GM18499 (cell line): ENCODE measurements around the gene SFRP5.

Source experiments
- ATAC-seq: cut with Tn5 transposase; IDR thresholded peaks from one replicate; pipeline ENCODE4 v1.9.1; 2021; ENCODE audit warnings: moderate number of reproducible peaks; ENCODE audit not compliant: insufficient read depth, unreplicated experiment

The SFRP5 gene

DNA sequence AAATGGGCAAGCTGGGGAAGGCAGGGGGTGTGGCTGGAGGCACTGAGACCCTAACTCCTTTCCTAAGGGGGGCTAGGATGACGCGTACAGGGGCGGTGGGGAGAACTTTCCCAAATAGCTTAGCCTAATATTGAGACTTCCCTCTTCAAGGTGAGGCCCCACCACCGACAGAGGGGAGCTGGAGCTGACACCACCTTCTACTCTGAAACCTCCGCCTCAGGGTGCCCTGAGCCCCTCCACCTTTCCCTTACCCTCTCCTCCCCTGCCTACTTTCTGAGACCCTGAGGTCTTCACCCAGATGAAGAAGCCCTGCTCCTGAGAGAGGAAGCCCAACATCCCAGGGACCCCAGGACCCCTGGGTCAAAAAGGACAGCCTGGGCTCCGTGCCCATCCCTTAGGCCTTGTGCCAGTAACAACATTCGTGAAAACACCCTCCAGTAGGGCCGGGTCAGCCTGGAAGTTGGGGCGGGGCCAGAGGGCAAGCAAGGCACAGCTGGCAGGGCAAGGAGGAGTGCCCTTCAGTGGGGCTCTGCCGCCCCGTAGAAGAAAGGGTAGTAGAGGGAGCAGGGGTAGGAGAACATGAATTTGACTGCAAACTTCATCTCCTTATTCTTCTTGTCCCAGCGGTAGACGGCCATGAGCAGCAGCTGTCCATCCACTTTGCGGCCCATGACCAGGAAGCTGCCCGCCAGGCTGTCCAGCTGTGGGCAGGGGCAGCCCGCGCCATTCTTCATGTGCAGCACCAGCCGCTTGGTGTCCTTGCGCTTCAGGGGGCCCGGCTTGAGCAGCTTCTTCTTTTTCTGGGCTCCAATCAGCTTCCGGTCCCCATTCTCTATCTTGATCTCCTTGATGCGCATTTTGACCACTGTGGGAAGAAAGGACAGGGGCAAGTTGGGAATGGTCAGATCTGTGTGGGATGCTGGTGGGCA is 4.5 kb downstream of the SFRP5 start:
- no peak for ATAC-seq

DNA sequence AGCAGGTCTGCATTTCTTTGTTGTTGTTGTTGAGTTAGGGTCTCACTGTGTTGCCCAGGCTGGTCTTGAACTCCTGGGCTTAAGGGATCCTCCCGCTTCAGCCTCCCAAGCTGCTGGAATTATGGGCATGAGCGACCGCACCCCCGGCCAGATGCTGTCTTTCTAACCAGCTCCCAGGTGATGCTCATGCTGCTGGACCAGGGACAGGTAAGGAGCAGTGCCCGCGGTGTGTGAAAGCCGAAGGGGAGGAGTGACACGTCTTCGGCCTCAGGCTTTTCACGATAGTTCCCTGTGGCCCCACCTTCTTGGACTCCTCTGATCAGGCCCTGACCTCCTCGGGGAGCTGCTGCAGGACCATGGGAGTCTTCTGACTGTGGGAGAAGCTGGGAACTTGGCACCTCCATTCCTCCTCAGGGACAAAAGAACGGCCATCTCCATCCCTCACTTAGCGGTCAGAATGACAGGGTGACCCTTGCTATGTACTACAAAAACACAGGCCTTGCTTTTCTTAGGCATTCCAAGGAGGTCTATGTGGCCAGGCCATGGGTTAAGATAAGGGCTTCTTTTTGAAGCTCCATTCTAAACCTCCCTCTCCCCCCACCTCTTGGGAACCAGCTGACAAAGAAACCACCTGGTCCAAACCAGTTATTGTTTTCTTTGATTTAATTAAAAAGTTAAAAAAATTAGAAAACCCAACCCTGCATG is 5.5 kb downstream of the SFRP5 start:
- ATAC-seq = no peak

DNA sequence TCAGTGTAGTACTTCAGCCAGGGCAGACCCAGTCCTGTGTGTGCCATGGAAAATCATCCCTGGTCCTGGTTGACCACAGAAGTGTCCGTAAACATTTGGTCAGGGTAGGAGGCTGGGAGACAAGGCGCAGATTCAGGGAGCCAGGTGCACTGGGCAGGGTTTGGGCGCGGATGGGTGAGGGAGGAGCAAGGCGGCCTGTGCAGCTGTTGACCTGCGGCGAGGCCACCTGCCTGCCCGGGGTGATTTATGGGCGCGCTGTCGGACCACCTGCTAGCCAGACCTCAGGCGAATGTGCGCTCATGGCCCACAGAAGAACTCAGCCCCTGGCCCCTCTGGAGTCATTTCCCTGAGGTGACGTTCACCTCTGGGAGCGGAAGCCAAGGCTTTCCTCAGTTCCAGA is 6.6 kb downstream of the SFRP5 start:
- no peak for ATAC-seq

DNA sequence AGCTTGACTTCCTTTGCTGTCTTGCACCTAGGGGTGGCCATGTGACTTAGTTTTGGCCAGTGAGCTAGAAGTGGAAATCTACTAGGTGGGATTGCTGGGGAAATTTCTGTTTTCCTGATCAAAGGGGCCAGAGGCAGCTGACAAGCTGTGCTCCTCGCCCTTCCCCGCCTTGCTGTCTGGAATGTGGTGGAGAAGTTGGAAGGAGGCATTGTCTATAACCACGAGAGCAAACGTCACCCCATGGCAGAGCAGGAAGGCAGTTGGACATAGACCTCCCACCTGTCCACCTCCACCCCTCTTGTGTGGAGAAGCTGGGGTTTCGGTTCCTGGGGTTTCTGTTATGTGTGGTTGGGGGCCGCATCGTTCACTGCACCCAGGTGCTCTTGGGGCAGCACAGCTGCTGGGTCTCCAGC is 7.3 kb downstream of the SFRP5 start:
- ATAC-seq = no peak

DNA sequence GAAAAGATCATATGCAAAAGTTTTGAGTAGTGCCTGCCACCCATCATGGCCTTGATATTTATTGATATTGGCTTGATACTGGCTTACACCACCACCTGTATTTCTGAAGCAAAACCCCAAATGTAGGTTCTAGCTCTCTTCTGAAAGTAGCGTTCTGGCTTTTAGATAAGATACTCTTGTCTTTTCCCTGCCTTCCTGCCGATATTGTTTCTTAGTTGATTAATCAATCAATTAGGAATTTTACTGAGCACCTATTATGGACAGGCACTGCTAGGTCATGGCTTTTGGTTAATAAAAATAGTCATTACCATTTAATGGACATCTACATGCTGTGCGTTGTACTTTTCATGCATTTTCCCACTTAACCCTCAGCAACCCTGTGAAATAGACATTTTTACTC is 7.9 kb downstream of the SFRP5 start:
- no peak for ATAC-seq

DNA sequence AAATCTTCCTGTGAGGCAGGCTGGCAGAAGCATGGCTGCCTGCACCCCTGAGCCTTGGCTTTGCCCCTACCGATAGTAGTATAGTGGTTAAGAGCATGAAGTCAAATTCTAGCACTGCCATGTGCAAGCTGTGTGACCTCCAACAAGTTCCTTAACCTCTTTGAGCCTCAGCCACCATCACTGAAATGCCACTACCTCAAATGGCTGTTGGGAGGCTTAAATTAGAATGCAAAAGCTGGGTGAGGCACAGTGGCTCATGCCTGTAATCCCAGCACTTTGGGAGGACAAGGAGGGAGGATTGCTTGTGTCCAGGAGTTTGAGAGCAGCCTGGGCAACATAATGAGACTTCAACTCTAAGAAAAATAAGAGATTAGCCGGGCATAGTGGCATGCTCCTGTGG is 8.4 kb downstream of the SFRP5 start:
- no peak for ATAC-seq

DNA sequence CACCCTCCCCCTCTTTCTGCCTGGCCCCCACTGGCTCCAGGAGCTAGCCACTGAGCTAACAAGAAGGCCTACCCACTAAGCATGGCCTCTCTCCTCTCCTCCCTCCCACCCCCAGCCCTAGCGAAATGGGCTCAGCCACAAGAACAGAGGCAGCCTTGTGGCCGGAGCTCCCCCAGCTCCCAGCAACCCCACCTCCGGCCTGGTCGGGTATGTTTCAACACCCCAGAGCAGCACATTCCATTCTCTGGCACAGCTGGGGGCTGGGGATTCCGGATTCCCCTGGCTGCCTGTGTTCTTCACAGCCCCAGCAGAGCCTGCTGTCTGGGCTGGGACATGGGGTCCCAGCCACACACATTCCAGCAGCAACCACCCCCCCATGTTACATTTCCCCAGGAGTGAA is 9.0 kb downstream of the SFRP5 start:
- ATAC-seq = no peak

DNA sequence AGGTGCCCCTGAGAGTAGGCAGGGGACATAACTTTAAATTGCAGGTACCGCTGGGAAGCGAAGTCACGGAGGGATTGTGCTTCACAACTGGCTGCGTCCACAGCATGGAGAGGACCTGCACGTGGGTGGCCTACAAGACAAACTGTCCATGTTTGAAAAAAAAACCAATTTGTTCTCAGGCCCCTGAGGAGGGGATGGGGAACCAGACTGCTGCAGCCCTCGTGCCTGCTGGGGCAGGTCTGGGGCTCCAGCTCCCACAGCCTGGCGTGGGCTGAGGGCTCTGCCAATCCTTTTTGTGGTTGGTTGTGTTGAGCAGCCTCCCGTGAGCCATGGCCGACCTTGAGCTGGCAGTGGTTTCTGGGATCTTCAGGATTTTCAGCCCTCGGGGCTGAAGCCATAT is 9.7 kb downstream of the SFRP5 start:
- ATAC-seq = no peak

DNA sequence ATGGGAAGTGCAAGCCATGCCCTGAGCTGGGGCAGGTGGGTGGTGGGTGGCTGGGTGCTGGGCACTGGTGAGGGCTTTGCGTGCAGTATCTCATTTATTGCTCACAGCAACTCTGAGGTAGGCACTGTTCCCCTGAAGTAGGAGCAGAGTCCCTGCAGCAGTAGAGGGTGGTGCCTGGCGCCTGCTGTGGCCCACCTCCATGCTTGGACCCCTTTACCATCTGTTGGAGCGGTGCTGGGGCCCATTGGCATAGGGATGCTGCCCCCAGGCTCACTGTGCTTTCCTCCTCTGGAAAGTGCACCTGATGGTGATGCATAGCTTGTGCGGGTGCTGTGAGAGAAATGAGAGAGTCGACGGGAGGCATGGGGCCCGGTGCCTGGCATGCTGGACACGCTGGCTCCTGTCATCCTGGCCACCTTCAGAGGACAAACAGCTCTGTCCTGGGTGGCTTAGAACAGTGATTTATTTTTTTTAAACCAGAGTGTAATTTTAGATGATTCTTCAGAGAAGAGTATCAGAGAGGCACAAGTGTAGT is 10.4 kb downstream of the SFRP5 start:
- no peak for ATAC-seq

DNA sequence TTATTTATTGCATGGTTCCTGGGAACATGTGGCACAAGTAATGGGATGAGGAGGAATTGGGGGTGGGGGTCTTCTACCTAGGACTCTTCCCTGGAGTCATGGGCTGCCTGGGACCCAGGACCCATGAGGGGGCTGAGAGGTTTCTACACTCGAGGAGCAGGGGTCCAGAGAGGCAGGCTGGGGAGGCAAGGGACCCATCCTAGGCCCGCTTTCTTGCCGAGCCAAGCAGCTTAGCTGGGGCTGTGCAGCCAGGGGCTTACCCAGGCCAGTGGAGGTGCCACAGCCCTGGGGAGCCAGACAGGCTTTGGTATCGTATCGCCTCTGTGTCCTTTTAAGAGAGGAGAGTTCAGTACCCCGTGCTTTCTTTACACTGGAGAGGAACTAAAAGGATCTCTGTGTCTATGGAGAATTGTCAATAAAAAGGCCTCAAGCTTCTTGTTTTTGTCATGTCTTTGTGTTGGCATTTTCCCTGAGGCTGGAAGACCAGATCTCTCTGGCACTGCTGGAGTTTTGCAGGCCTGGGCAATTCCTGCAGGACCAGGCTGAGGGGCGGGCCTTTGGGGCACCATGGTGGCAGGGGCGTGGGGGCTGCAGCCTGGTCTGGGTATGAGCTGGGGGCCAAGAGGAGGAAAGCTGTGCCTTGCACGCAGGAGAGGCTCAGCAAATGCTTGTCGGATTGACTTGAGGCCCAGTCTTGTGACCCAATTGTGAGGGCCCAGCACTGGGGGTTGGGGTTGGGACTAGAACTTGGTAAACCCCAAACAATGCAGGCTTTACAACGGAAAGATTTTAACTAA is 11.1 kb downstream of the SFRP5 start:
- no peak for ATAC-seq

DNA sequence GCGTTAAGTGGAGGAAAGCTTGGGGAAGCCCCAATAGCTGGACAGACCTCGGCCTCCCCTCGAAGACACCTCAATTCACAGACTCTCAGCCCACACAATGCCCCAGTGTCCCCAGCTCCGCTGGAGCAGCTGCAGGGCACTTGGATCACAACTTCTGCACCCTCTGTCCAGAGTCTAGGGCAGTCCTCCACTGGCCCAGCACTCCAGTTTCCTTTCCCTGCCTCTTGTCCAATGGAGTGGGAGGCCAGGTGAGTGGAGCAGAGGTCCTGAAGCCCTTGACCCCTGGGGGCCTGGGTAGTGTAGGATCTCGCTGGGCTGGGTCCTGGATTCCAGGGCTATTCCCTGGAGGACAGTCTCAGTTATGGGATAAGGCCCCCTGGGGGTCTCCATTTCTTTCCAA is 11.9 kb downstream of the SFRP5 start:
- ATAC-seq = no peak

DNA sequence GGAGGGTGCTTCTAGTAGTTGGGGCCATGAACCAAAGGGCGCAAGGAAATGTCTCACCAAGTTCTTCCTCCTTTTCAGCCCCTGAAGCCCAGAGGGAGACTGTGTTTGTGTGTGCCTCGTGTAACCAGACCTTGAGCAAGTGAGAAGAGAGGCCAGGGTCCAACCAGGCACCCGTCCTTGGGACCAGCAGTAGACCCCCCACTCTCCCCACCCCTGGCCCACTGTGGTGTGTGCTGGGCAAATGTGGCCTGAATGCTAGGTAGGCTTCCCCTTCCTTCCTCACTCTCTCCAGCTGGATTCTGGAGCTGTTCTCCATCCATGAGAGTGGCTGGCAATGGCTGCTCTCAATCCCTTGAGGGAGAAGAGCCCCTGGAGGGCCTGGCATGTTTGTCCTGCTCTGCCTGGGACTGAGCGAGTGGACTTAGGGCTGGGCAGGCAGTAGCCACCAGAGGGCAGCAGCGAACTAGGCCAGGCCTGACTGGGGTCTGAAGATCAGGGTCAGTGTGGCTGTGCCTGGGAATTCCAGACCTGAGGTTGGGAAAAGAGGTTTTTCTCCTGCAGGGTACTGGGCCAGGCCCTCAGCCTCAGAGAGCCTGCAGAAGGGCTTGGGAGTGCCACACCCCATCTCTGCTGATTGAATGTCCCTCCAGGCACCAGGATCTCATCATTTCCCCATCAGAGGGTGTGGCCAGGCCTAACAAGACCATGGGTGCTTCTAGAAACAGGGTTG is 12.5 kb downstream of the SFRP5 start:
- no peak for ATAC-seq

DNA sequence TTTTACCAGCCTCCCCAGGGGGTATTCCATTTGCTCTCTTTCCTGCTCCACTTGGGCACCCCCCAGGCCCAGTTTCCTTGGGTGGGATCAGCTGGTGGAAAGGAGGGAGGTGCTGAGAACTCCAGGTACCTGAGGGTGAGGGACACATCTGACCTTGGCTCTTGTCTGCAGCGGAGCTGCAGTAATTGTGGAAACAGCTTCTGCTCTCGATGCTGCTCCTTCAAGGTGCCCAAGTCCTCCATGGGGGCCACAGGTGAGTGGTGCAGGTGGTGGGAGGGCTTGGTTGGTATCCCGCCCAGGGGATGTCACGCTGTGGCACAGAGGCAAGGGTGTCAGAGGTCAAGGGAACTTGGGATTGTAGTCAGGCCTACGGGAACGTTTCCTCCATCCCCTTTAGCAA is 14.3 kb downstream of the SFRP5 start:
- no peak for ATAC-seq

DNA sequence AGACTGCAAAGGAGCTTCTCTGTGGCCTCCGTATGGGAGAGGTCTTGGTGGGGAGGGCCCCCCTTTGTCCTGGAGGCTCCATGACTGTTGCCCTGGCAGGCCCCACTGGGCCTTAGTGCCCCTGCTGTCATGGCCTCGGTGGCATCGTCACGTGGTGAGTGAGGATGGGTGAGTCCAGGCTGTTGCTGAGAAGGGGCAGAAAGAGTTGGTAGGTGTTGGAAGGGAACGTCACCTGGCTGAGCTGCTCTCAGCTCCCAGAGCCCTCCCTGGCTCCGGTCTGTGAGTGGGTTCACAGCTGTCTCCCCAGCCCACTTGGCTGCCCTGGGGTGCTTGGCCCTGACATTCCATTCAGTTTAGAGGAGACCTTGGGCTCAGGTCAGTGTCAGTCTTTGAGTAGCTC is 16.1 kb downstream of the SFRP5 start:
- no peak for ATAC-seq

DNA sequence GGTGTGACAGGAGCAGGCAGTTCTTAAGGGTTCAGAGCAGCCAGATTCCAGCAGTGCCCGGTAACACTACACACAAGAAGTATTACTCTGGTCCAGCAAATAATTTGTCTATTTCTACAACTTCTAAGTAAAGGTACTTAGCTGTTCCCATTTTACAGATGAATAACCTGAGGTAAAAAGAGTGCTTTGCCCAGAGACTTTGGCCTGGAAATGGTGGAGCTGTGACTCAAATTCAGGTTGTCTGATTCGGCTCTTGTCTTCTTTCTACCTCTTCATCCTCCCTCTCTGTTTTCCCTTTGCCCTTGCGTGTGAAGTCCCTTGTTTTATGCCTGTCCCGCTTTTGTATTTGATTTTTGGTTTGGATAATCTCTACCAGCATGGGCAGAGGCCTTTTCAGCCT is 17.1 kb downstream of the SFRP5 start:
- ATAC-seq = no peak

DNA sequence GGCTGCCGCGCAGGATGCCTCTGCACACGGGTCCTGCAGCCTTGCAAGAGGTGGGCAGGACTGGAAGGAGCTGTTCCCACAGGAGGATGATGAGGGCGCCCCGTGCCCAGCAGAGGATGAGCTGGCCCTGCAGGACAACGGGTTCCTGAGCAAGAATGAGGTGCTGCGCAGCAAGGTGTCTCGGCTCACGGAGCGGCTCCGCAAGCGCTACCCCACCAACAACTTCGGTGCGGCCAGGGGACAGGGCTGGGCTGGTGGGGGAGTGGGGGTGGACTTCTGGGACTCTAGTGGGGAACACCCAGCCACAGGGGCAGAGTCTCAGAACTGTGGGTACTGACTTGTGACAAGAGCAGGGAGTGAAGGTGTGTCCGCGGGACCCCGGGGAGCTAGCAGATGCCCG is 18.8 kb downstream of the SFRP5 start:
- ATAC-seq = no peak

DNA sequence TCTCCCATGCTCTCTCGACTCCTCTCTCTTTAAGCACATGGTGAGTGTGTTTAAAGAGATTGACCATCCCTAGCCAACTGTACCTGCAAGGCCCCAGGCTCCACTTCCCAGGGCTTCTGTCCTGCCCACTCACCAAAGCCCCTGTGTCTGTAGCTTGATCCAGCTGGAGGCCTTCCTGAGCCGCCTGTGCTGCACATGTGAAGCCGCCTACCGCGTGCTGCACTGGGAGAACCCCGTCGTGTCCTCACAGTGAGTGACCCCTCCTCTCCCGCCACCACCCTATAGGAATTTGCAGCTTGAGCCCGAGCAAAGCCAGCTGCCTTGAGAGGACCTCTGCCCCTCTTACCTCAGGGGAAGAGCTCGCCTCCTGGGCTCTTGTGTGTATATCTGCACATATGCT is 23.7 kb downstream of the SFRP5 start:
- ATAC-seq = no peak

DNA sequence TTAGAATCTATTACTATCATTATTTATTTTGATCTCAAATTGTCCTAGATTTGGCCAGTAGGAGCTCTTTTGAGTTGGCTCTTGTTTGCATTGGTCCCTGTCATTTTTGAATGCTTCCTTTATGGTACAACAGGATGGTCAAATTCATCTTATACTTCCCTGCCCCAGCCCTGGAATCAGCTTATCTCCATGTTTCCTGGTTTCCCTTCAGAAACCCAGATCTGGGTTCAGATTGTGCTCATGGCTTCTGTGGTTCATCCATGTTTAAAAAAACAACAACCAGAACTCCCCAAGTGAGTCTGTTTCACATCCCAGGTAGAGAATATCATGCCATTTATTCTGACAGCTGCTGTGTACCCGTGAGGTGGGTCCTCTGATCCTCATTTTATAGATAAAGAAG is 24.2 kb downstream of the SFRP5 start:
- ATAC-seq = no peak

DNA sequence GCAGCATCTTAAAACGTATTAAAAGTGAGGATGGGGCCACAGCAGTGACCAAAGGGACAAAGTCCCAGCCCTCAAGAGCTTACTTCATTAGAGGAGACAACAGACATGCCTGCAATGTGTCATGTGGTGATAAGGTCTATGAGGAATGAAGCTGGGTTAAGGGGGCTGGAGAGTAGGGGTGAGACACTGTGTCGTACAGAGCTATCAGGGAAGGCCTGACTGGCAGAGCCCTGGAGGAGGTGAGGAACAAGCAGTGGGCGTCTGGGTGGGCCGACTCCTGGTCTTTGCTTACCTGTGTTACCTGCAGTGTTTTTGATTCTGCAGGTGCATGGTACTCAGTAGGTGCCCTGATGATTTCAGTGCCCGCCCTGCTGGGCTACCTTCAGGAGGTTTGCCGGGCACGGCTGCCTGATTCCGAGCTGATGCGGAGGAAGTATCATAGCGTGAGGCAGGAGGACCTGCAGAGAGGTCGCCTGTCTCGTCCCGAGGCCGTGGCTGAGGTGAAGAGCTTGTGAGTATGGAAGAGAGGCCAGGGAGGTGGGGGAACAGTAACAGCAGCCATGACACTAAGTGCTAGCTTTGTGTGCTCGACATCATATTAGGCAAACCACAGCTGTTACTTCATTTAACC is 27.3 kb downstream of the SFRP5 start:
- no peak for ATAC-seq
